AG10803 (cell line): Measurements from ENCODE around the gene NOXA1.

ENCODE experiments used
- DNase-seq: peaks from one replicate; pipeline ENCODE4 v3.0.0; 2010; ENCODE audit warnings: low read depth
- H3K4me3 ChIP-seq: 2 replicates; pipeline ENCODE4 v1.5.1; 2011; ENCODE audit warnings: mild to moderate bottlenecking, low read length, control low read depth
- TF ChIP-seq, protein P1 (sequence below): conservative IDR thresholded peaks from 2 replicates; pipeline ENCODE4 v1.5.1; 2011; ENCODE audit warnings: mild to moderate bottlenecking, low read length, control low read depth, inconsistent platforms

NOXA1 gene

DNA sequence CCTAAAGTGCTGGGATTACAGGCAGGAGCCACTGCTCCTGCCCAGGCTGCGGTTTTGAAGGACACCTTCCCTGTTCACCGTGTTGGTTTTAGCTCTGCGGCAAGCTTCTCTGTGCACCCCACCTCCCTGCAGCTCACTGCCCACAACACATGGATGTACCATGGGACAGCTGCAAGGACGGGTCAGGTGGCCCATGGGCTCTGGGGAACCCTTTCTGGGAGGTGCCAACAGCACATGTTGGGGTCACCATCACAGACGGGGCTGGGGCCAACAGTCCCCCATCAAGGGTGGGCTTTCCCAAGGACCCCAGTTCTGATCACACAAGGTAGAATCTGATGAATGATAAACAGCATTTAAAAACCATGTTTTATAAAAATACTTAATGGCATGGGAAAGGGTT lies 7.7 kb upstream of the NOXA1 start:
- no peak overlapping the region for H3K4me3 ChIP-seq
- TF ChIP-seq, protein P1, sequence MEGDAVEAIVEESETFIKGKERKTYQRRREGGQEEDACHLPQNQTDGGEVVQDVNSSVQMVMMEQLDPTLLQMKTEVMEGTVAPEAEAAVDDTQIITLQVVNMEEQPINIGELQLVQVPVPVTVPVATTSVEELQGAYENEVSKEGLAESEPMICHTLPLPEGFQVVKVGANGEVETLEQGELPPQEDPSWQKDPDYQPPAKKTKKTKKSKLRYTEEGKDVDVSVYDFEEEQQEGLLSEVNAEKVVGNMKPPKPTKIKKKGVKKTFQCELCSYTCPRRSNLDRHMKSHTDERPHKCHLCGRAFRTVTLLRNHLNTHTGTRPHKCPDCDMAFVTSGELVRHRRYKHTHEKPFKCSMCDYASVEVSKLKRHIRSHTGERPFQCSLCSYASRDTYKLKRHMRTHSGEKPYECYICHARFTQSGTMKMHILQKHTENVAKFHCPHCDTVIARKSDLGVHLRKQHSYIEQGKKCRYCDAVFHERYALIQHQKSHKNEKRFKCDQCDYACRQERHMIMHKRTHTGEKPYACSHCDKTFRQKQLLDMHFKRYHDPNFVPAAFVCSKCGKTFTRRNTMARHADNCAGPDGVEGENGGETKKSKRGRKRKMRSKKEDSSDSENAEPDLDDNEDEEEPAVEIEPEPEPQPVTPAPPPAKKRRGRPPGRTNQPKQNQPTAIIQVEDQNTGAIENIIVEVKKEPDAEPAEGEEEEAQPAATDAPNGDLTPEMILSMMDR, result no peak
- no peak for DNase-seq

DNA sequence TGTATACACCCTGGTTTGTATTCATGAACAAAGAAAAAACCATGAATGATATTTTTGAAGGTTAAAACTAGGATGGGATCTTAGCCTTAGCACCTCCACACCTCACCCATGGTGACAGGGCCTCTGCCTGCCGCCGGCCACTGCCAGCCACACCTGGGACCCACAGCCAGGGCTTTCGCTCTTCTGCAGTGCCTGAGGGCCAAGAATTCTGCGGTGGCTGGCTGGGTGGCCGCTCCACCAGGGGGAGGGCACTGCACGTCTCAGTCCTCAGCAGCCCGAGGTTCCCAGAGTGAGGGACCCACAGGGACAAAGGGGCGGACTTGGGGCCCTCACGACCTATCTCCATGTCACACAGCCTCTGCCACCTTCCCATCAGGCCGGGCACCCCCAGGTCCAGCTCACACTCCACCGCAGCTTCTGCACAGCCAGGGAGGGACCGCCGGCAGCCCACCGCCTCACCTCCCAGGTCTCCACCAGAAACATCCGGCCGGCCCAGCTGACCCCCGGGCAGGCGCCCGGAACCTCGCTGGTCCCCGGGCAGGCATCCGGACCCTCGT lies 7.1 kb upstream of the NOXA1 start:
- no peak for DNase-seq
- H3K4me3 ChIP-seq, result no peak overlapping the region
- TF ChIP-seq, protein P1, result no peak

DNA sequence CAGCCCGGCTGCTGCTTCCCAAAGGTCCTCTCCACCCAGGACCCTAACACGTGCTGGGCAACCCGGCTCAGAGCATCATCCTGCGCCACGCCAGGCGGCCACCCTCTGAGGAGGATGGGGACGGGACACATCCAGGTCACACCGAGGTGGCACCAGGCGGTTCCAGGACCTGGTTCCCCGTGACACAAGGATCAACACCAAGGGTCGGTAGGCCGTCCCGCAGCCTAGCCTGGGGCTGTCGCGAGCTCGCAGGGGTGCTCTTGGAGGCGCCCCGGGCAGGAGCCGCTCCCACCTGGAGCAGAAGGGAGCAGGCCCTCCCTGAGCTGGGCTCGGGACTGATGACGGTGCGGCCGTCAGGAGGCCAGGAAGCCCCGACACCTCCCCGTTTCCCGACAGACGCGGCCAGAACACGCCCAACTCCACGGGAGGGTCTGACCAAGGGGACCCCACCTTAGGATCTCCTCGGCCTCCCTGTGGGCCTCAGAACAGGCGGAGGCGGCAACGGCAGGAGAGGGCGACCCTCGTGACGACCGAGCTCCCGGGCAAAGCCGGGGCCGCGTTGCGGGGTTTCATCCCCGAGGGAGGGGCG lies 6.5 kb upstream of the NOXA1 start:
- no peak for DNase-seq
- TF ChIP-seq, protein P1, result no peak
- H3K4me3 ChIP-seq, result no peak overlapping the region

DNA sequence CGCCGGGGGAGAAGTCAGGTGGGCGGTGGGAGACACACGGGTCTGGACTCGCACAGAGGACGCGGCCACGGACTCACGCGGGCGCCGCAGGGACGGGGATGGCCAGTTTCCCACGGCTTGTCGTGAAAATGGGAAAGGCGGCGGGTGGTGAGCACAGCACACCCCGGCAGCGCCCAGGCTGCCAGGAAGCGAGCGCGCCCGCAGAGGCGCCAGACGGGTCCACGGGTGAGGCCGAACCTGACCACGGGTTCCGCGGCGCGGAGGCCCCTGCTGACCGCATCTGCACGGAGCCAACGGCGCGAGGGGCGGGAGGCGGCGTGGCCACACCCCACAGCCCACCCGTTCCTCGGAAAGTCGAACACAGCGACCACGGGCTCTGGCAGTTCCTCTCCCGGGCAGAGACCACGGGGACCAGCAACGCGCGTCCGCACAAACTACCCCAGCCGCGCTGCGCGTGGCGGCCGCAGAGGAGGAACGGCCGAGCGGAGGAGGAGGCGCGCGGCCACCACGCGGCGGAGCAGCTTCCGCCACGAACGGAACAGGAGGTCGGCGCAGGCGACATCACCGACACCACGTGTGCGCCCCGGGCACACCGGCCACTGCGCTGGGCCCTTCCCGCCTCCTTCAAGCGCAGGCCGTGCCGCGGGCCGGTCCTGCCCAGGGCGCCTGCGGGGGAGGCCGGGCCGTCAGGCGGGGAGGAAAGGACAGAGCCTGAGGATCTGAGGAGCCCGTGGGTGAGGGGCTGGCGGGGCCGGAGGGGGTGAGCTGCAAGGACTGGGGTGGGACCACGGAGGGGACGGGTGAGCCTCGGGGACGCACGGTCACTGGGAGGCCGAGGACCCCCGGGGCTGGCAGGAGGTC lies 5.8 kb upstream of the NOXA1 start:
- DNase-seq, result no peak
- no peak overlapping the region for H3K4me3 ChIP-seq

DNA sequence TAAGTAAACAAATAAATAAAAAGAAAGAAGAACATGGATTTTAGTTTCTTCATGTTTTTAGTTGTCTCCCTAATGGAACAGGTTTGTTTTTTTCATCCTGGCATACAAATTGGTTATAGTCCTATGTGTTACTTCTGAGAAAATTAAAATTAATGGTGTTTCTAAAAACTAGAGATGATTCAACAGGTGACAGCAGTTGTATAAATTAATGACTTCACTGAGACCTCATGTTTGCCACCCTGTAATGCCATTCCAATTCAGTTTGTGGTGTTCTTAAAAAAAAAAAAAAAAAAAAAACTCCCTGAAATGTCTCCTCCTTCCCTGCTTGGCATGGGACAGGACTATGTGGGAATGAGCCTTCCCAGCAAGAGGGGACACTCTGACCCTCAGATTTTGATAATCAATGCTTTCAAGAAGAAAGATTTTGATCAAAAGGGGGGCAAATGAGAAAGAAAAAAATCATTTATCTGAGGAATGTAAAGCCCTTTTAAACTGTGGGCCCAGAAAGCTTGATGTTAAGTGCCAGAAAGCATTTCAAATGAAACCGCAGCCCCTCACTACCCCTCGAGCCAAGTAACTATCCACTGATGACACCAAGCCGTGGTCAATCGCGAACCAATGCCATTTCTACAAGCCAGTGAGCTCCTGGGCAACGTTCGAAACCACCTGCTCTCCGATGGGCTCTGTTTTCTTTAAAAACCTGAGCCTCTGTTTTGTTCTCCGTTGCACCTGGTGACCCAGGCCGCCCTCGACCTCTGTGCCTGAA lies 1.2 kb upstream of the NOXA1 start:
- H3K4me3 ChIP-seq, result peak overlapping the region; percentile 75
- no peak for DNase-seq
- TF ChIP-seq, protein P1, result no peak

More for the DNA sequence above, 5.8 kb upstream of the NOXA1 start:
- TF ChIP-seq, protein P1, result no peak

DNA sequence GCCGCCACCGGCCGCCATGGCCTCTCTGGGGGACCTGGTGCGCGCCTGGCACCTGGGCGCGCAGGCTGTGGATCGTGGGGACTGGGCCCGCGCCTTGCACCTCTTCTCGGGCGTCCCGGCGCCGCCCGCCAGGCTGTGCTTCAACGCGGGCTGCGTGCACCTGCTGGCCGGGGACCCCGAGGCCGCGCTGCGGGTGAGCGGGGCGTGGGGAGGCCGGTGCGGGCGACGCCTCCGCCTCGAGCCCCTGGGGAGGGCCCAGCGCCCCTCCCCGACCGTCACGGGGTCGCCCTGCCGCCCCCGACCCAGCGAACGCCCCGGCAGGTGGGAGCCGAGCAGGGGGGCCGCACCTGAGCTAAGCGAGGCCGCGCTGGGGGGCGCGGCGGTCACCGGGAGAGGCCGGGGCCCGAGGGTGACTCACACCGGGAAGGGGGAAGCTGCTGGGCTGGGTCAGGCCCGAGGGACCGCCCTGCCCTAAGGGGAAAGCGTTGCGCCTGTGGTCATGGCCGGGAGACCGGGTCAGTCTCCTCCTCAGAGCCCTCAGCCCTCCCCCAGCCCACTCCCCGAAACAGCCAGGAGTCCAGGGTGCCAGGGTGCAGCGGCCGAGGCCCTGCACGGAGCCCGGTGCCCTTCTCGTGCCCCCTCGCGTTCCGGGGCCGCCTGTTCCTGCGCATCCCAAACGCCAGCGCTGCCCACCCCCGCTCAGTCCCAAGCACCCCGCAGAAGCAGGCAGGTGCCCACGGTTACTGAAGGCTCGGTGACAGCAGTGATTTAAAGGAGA lies 510 bp downstream of the NOXA1 start:
- DNase-seq, result no peak
- TF ChIP-seq, protein P1, result no peak
- peak overlapping the region; percentile 46 for H3K4me3 ChIP-seq
